Measurements from ENCODE around the gene RSAD2.

GRCh38 chr2:6911721-6912120 is 34.1 kb downstream of the RSAD2 start:
- TF ChIP-seq EZH2 (IDR thresholded peaks at IDR 0.05; ENCODE audit: borderline replicate concordance, low read length) (no peak), CTCF (IDR thresholded peaks at IDR 0.05; ENCODE audit: low read length) (no peak)
